ENCODE results near the gene MAP3K5.

DNA sequence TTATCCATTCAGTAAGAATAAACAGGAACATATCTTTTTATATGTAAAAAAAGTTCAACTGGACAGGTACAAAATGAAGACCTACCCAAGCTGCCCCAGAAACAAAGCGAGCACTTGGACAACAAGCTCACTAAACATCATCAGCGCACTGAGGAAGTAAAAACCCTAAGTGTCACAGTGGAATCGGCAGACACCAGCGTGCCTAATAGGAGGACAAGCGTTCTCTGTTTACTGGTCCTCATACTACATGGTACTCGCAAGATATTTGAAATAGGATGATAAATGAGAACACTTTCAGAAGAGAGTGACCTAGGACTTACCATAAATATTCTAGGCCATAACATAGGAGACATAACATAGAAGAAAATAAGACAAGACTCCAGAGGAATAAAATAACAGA, 260.2 kb downstream of the MAP3K5 start:
- TF ChIP-seq, protein P1, sequence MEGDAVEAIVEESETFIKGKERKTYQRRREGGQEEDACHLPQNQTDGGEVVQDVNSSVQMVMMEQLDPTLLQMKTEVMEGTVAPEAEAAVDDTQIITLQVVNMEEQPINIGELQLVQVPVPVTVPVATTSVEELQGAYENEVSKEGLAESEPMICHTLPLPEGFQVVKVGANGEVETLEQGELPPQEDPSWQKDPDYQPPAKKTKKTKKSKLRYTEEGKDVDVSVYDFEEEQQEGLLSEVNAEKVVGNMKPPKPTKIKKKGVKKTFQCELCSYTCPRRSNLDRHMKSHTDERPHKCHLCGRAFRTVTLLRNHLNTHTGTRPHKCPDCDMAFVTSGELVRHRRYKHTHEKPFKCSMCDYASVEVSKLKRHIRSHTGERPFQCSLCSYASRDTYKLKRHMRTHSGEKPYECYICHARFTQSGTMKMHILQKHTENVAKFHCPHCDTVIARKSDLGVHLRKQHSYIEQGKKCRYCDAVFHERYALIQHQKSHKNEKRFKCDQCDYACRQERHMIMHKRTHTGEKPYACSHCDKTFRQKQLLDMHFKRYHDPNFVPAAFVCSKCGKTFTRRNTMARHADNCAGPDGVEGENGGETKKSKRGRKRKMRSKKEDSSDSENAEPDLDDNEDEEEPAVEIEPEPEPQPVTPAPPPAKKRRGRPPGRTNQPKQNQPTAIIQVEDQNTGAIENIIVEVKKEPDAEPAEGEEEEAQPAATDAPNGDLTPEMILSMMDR (conservative IDR thresholded peaks at IDR 0.05 in 1 of 2, IDR thresholded peaks at IDR 0.05 in 1 of 2; ENCODE audit: low read depth in 1 of 2, low read length in 2 of 2): no peak
- TF ChIP-seq EZH2 (IDR thresholded peaks at IDR 0.05; ENCODE audit: low read length, missing control alignments): no peak
